ENCODE results near the gene TMEM219.

TMEM219 gene

DNA sequence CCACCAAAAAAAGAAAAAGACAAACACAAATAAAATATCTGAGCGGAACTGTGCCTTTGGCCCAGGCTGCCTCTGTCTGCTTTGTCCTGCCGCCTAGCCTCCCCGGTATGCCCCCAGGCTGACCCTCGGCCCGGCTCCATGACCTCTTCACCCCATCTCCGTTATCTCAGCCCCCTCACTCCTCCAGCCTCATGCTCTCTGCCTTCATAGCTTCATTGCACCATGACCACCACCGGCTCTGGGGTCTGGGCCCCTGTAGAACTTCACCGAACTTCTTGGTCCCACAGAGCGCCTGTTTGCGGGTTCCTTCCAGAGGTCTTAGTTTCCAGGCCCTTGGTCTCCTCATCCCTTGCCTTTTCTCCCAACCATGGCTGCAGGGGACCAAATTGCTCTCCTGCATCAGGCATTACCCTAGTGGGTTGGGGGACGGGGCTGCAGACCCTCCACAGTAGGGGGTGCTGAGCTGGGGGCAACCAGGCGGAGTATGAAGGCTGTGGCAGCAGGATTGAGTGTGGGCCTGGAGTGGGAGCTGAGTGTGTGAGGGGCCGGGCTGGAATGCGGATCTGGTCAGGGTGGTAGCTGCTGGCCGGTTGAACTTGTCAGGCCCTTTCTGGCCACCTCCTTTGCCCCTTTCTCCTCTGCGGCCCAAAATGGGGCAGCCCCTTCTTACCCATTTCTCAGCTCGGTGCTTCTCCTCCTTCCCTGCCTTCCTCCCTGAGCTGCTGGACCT is 26.6 kb downstream of the TMEM219 start:
- no peak overlapping the region for H3K4me3 ChIP-seq (ENCODE audit: low read length in 2 of 2)
- peaks cover 8 to 15% of the 10 kb centered on the region in 2 donors for H3K4me1 ChIP-seq (ENCODE audit: control insufficient read depth in 2 of 2, insufficient read depth in 2 of 2, low read length in 2 of 2)
- H3K9ac ChIP-seq (ENCODE audit: low read depth in 1 of 2, low read length in 2 of 2): no peak overlapping the region
- no peaks in the 10 kb centered on the region for H3K9me3 ChIP-seq (ENCODE audit: control insufficient read depth in 2 of 2, low read length in 2 of 2)
- H3K36me3 ChIP-seq (ENCODE audit: control insufficient read depth in 2 of 2, insufficient read depth in 2 of 2, low read length in 2 of 2): peaks cover 48 to 61% of the 10 kb centered on the region in 2 donors
- no peak overlapping the region for H3K27ac ChIP-seq (ENCODE audit: low read depth in 2 of 2, low read length in 2 of 2)
- no peaks in the 10 kb centered on the region for H3K27me3 ChIP-seq (ENCODE audit: control insufficient read depth in 2 of 2, insufficient read depth in 2 of 2, low read length in 2 of 2)

DNA sequence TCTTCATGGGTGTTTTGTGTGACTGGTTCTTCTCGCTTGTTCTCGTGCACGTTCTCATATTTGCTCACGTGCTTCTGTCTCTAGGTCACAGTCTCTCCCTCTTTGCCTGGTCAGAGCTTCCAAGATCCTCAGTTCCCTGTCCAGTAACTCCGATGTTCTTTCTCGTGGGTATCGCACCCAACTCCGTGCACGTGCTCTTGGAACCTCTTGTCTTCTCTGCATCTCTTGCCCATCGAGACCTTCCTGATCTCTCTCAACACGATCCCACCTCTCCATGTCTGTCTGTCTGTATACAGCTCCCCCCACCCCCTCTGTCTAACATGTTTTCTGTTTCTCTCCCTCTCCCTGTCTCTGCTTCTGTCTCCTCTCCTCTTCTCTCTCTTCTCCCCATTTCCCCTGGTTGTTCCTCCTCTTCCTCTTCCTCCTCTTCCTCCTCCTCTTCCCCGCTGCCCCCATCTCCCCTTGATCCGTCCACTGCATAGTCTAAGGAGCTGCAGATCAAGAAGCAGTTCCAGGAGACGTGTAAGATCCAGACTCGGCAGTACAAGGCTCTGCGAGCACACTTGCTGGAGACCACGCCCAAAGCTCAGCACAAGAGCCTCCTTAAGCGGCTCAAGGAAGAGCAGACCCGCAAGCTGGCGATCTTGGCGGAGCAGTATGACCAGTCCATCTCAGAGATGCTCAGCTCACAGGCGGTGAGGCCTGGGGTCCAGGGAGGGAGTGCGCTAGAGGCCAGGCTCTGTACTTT is 27.4 kb downstream of the TMEM219 start:
- Histone ChIP-seq H3K27ac (ENCODE audit: low read depth in 2 of 2, low read length in 2 of 2) (peak overlapping the region; percentile 28 to 67), H3K36me3 (ENCODE audit: control insufficient read depth in 2 of 2, insufficient read depth in 2 of 2, low read length in 2 of 2) (peaks cover 41 to 53% of the 10 kb centered on the region in 2 donors), H3K4me3 (ENCODE audit: low read length in 2 of 2) (no peak overlapping the region), H3K27me3 (ENCODE audit: control insufficient read depth in 2 of 2, insufficient read depth in 2 of 2, low read length in 2 of 2) (no peaks in the 10 kb centered on the region), H3K4me1 (ENCODE audit: control insufficient read depth in 2 of 2, insufficient read depth in 2 of 2, low read length in 2 of 2) (peaks cover 11 to 18% of the 10 kb centered on the region in 2 donors), H3K9ac (ENCODE audit: low read depth in 1 of 2, low read length in 2 of 2) (no peak overlapping the region), H3K9me3 (ENCODE audit: control insufficient read depth in 2 of 2, low read length in 2 of 2) (no peaks in the 10 kb centered on the region)

DNA sequence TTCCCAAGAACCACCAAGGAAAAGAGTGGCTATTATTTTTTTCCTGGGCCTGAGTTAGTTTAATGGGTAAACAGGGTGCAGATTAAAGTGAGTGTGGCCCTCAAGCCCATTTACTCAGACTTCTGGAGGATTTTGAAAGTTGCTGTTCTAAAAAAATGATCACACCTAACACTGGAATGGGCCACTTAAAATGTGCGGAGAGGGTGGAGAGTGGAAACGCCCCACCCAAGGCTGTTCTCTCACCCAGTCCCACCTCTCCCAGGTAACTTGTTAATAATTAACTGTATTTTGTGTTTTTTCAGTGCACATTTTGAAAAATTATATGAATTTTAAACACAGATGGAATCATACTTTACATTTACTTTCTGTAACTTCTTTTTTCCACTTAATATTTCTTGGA is 28.2 kb downstream of the TMEM219 start:
- Histone ChIP-seq H3K9me3 (ENCODE audit: control insufficient read depth in 2 of 2, low read length in 2 of 2) (no peaks in the 10 kb centered on the region), H3K9ac (ENCODE audit: low read depth in 1 of 2, low read length in 2 of 2) (peak overlapping the region in 1 of 2 donors; percentile 8), H3K4me3 (ENCODE audit: low read length in 2 of 2) (no peak overlapping the region), H3K36me3 (ENCODE audit: control insufficient read depth in 2 of 2, insufficient read depth in 2 of 2, low read length in 2 of 2) (peaks cover 34 to 45% of the 10 kb centered on the region in 2 donors), H3K27ac (ENCODE audit: low read depth in 2 of 2, low read length in 2 of 2) (peak overlapping the region; percentile 28 to 67), H3K4me1 (ENCODE audit: control insufficient read depth in 2 of 2, insufficient read depth in 2 of 2, low read length in 2 of 2) (peaks cover 19 to 25% of the 10 kb centered on the region in 2 donors), H3K27me3 (ENCODE audit: control insufficient read depth in 2 of 2, insufficient read depth in 2 of 2, low read length in 2 of 2) (no peaks in the 10 kb centered on the region)

DNA sequence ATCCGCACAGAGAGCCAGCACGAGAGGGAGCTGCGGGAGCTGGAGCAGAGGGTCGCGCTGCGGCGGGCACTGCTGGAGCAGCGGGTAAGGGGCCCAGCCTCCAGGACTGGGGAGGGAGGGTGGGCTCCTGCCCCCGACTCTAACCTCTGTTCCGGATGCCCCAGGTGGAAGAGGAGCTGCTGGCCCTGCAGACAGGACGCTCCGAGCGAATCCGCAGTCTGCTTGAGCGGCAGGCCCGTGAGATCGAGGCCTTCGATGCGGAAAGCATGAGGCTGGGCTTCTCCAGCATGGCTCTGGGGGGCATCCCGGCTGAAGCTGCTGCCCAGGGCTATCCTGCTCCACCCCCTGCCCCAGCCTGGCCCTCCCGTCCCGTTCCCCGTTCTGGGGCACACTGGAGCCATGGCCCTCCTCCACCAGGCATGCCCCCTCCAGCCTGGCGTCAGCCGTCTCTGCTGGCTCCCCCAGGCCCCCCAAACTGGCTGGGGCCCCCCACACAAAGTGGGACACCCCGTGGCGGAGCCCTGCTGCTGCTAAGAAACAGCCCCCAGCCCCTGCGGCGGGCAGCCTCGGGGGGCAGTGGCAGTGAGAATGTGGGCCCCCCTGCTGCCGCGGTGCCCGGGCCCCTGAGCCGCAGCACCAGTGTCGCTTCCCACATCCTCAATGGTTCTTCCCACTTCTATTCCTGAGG is 29.1 kb downstream of the TMEM219 start:
- peaks cover 20 to 27% of the 10 kb centered on the region in 2 donors for H3K4me1 ChIP-seq (ENCODE audit: control insufficient read depth in 2 of 2, insufficient read depth in 2 of 2, low read length in 2 of 2)
- H3K27ac ChIP-seq (ENCODE audit: low read depth in 2 of 2, low read length in 2 of 2): no peak overlapping the region
- H3K36me3 ChIP-seq (ENCODE audit: control insufficient read depth in 2 of 2, insufficient read depth in 2 of 2, low read length in 2 of 2): peaks cover 25 to 36% of the 10 kb centered on the region in 2 donors
- H3K9ac ChIP-seq (ENCODE audit: low read depth in 1 of 2, low read length in 2 of 2): no peak overlapping the region
- H3K27me3 ChIP-seq (ENCODE audit: control insufficient read depth in 2 of 2, insufficient read depth in 2 of 2, low read length in 2 of 2): no peaks in the 10 kb centered on the region
- no peaks in the 10 kb centered on the region for H3K9me3 ChIP-seq (ENCODE audit: control insufficient read depth in 2 of 2, low read length in 2 of 2)
- H3K4me3 ChIP-seq (ENCODE audit: low read length in 2 of 2): no peak overlapping the region

DNA sequence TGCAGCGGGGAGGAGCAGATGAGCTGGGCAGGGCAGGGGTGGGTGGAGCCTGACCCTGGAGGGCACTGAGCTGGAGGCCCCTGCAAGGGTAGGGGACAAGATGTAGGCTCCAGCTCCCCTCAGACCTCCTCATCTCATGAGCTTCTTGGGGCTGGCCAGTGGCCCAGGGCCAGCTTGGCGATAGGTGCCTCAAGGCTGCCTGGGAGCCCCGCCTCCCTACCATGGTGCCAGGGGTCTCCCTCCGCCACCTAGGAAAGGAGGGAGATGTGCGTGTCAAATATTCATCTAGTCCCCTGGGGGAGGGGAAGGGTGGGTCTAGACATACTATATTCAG is 29.7 kb downstream of the TMEM219 start:
- H3K27ac ChIP-seq (ENCODE audit: low read depth in 2 of 2, low read length in 2 of 2): no peak overlapping the region
- no peaks in the 10 kb centered on the region for H3K27me3 ChIP-seq (ENCODE audit: control insufficient read depth in 2 of 2, insufficient read depth in 2 of 2, low read length in 2 of 2)
- no peaks in the 10 kb centered on the region for H3K9me3 ChIP-seq (ENCODE audit: control insufficient read depth in 2 of 2, low read length in 2 of 2)
- peaks cover 19 to 30% of the 10 kb centered on the region in 2 donors for H3K36me3 ChIP-seq (ENCODE audit: control insufficient read depth in 2 of 2, insufficient read depth in 2 of 2, low read length in 2 of 2)
- H3K9ac ChIP-seq (ENCODE audit: low read depth in 1 of 2, low read length in 2 of 2): no peak overlapping the region
- peaks cover 21 to 28% of the 10 kb centered on the region in 2 donors for H3K4me1 ChIP-seq (ENCODE audit: control insufficient read depth in 2 of 2, insufficient read depth in 2 of 2, low read length in 2 of 2)
- no peak overlapping the region for H3K4me3 ChIP-seq (ENCODE audit: low read length in 2 of 2)

DNA sequence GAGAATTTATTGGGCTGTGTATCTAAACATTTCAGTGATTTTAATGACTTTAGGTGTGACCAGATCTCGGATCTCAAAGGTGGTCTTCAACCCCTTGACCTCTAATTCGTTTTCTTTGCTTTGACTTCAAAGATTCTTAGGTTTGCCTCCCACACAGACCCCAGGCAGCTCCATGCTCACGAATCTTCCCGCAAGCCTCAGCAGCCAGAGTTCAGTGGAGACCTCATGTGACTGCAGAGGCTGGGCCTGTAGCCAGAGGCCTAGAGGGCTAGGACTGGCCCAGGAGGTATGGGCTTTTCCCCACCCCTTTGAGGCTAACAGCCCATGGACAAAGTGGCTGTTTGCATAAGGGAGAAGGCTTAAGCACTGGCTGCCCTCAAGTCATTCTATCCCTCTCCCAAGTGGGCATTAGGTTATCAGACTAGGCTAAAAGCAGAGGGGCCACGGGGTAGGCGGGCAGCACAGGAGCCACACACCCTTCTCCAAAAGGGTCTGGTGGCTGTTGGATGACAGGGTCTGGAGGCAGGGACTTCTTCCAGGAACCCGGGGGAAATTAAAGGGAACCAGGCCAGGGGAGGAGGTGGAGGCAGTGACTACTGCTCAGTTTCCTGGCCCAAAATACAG is 30.6 kb downstream of the TMEM219 start:
- H3K27me3 ChIP-seq (ENCODE audit: control insufficient read depth in 2 of 2, insufficient read depth in 2 of 2, low read length in 2 of 2): no peaks in the 10 kb centered on the region
- no peak overlapping the region for H3K27ac ChIP-seq (ENCODE audit: low read depth in 2 of 2, low read length in 2 of 2)
- H3K9ac ChIP-seq (ENCODE audit: low read depth in 1 of 2, low read length in 2 of 2): no peak overlapping the region
- no peaks in the 10 kb centered on the region for H3K9me3 ChIP-seq (ENCODE audit: control insufficient read depth in 2 of 2, low read length in 2 of 2)
- no peak overlapping the region for H3K4me3 ChIP-seq (ENCODE audit: low read length in 2 of 2)
- peaks cover 26 to 32% of the 10 kb centered on the region in 2 donors for H3K4me1 ChIP-seq (ENCODE audit: control insufficient read depth in 2 of 2, insufficient read depth in 2 of 2, low read length in 2 of 2)
- H3K36me3 ChIP-seq (ENCODE audit: control insufficient read depth in 2 of 2, insufficient read depth in 2 of 2, low read length in 2 of 2): peaks cover 16 to 25% of the 10 kb centered on the region in 2 donors

DNA sequence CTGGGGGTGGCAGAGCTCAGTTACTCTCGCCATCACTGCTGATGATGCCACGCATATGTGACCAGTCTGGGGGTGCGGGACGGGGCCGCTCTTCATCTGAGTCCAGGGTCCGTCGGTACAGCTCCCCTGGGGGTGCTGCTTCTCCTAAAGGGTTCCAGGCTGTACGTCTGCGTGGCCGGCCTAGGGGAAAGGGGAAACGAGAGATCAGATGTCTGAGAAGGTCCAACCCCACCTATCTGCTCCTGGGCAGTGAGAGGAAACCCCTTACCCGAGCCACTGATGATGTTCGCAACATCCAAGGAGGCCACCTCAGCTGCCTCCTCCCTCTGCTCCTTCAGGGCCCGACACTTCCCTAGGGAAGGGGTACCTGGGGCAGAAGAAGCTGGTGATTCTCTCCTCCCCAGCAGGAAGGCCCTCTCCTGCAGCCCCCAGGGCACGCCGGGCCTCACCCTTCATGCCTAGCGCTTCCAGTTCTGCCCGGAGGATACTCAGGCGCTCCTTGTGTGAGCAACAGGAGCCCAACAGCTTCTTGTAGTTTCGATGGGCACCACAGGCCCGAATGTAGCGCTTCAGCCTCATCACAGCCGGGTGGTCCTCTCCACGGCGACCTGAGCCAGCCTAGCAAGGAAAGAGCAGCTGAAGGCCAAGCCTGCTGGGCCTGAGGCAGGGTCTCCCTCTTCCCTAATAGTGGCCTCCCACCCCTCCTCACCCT is 31.5 kb downstream of the TMEM219 start:
- no peak overlapping the region for H3K4me3 ChIP-seq (ENCODE audit: low read length in 2 of 2)
- peaks cover 26 to 32% of the 10 kb centered on the region in 2 donors for H3K4me1 ChIP-seq (ENCODE audit: control insufficient read depth in 2 of 2, insufficient read depth in 2 of 2, low read length in 2 of 2)
- no peaks in the 10 kb centered on the region for H3K27me3 ChIP-seq (ENCODE audit: control insufficient read depth in 2 of 2, insufficient read depth in 2 of 2, low read length in 2 of 2)
- H3K9ac ChIP-seq (ENCODE audit: low read depth in 1 of 2, low read length in 2 of 2): no peak overlapping the region
- no peak overlapping the region for H3K27ac ChIP-seq (ENCODE audit: low read depth in 2 of 2, low read length in 2 of 2)
- peaks cover 16 to 21% of the 10 kb centered on the region in 2 donors for H3K36me3 ChIP-seq (ENCODE audit: control insufficient read depth in 2 of 2, insufficient read depth in 2 of 2, low read length in 2 of 2)
- no peaks in the 10 kb centered on the region for H3K9me3 ChIP-seq (ENCODE audit: control insufficient read depth in 2 of 2, low read length in 2 of 2)

DNA sequence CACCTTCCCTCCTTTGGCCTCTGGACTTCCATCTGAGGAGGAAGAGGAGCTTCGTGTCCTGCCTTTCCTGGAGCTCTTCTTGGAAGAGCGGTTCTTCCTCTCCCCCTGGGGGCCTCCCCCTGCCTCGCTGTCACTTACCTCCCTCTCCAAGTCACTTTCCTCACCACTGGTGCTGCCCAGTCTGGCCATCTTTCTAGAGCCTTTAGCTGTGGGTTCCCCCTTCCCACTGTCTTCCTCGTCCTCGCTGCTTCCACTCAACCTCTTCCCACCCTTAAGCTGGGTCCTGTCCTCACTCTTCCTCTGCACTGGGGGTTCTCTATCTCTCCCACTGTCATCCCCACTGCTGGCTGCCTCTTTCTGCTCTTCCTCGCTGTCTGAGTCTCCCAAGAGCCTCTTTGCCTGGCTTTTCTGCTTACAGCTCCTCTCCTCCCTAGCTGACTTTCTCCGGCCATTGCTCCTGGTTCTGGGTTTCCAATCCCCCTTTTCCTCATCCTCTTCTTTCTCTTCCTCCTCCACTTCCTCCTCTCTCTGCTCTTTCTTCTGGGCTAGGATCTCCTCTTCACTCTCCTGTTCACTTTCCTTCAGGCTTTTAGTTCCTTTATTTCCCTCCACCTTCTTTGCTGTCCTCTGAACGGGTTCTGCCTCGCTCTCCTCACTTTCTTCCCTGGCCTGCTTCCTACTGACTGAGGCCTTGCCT is 32.2 kb downstream of the TMEM219 start:
- Histone ChIP-seq H3K27me3 (ENCODE audit: control insufficient read depth in 2 of 2, insufficient read depth in 2 of 2, low read length in 2 of 2) (no peaks in the 10 kb centered on the region), H3K27ac (ENCODE audit: low read depth in 2 of 2, low read length in 2 of 2) (peak overlapping the region in 1 of 2 donors; percentile 96), H3K4me1 (ENCODE audit: control insufficient read depth in 2 of 2, insufficient read depth in 2 of 2, low read length in 2 of 2) (peaks cover 25 to 32% of the 10 kb centered on the region in 2 donors)

More for the DNA sequence above, 32.2 kb downstream of the TMEM219 start:
- no peaks in the 10 kb centered on the region for H3K9me3 ChIP-seq (ENCODE audit: control insufficient read depth in 2 of 2, low read length in 2 of 2)
- H3K4me3 ChIP-seq (ENCODE audit: low read length in 2 of 2): peak overlapping the region; percentile 92 to 97
- H3K9ac ChIP-seq (ENCODE audit: low read depth in 1 of 2, low read length in 2 of 2): peak overlapping the region in 1 of 2 donors; percentile 91
- H3K36me3 ChIP-seq (ENCODE audit: control insufficient read depth in 2 of 2, insufficient read depth in 2 of 2, low read length in 2 of 2): peaks cover 17 to 18% of the 10 kb centered on the region in 2 donors

All from mucosa of rectum (tissue), 2 donors.